OCI-LY1 (cell line): ENCODE results near the gene ANKS1A.

Experiments used
- EZH2 ChIP-seq: fragments of 200-600 bp; sonication (generic), shearing (Covaris generic); IDR thresholded peaks from 2 replicates; pipeline ENCODE4 v1.8.0; 2017; ENCODE audit warnings: borderline replicate concordance, mixed run types, mild to moderate bottlenecking, antibody characterized with exemption, low read length, moderate library complexity, mixed read lengths
- TF ChIP-seq, protein P1 (sequence below): fragments of 200-600 bp; sonication (generic), shearing (Covaris generic); IDR thresholded peaks from 2 replicates; pipeline ENCODE4 v1.5.1; 2017; ENCODE audit warnings: mild to moderate bottlenecking, antibody characterized with exemption, low read length, moderate library complexity, mixed read lengths

DNA sequence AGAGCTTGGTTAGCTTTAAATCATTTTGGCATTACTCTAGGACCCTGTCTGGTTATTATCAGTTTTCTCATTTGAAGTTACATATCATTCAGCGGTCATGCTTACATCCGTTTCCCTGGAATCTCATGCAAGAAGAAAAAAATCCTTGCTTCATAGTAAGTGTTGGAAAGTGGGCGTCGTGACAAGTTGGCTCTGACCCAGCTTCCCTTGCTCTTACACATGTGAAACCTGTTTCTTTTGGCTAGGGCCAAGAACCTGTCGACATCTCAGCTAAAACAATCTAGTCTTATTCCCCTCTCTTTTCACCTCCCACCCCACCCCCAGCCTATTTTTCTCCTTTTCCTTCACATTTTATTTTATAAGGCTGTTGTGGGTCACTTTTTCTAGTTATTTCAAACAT, 45.5 kb downstream of the ANKS1A start:
- TF ChIP-seq EZH2: no peak
- TF ChIP-seq, protein P1, sequence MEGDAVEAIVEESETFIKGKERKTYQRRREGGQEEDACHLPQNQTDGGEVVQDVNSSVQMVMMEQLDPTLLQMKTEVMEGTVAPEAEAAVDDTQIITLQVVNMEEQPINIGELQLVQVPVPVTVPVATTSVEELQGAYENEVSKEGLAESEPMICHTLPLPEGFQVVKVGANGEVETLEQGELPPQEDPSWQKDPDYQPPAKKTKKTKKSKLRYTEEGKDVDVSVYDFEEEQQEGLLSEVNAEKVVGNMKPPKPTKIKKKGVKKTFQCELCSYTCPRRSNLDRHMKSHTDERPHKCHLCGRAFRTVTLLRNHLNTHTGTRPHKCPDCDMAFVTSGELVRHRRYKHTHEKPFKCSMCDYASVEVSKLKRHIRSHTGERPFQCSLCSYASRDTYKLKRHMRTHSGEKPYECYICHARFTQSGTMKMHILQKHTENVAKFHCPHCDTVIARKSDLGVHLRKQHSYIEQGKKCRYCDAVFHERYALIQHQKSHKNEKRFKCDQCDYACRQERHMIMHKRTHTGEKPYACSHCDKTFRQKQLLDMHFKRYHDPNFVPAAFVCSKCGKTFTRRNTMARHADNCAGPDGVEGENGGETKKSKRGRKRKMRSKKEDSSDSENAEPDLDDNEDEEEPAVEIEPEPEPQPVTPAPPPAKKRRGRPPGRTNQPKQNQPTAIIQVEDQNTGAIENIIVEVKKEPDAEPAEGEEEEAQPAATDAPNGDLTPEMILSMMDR: no peak
